Measurements from ENCODE around the gene TCOF1. TPM values are rescaled to one million over a fixed set of nuclear protein-coding genes. Genes with fewer than 3 reads are reported as not detected.

TCOF1 gene
- total RNA-seq, 1 donor from 2014 or later = 33.2 TPM

- Histone ChIP-seq H3K36me3 (ENCODE audit: control insufficient read depth, insufficient read depth, low read length) (no peaks in the 10 kb centered on the region), H3K27me3 (ENCODE audit: control insufficient read depth, insufficient read depth, low read length) (no peaks in the 10 kb centered on the region), H3K4me3 (ENCODE audit: low read depth, low read length) (no peak overlapping the region)
- no peak for TF ChIP-seq CTCF (IDR thresholded peaks at IDR 0.05; ENCODE audit: insufficient read depth, low read length, poor library complexity, severe bottlenecking)
- peak; percentile 96 for DNase-seq (ENCODE audit: low read depth)
Observed at GRCh38 chr5:150317048-150318003, 40.2 kb upstream of the TCOF1 start.

- no peaks in the 10 kb centered on the region for H3K36me3 ChIP-seq (ENCODE audit: control insufficient read depth, insufficient read depth, low read length)
- H3K27me3 ChIP-seq (ENCODE audit: control insufficient read depth, insufficient read depth, low read length) = no peaks in the 10 kb centered on the region
- no peak overlapping the region for H3K4me3 ChIP-seq (ENCODE audit: low read depth, low read length)
- no peak for DNase-seq (ENCODE audit: low read depth)
- no peak for TF ChIP-seq CTCF (IDR thresholded peaks at IDR 0.05; ENCODE audit: insufficient read depth, low read length, poor library complexity, severe bottlenecking)
Observed at GRCh38 chr5:150318613-150319483, 38.6 kb upstream of the TCOF1 start.

GRCh38 chr5:150319484-150319790 lies 38.1 kb upstream of the TCOF1 start:
- Histone ChIP-seq H3K36me3 (ENCODE audit: control insufficient read depth, insufficient read depth, low read length) (no peaks in the 10 kb centered on the region), H3K4me3 (ENCODE audit: low read depth, low read length) (no peak overlapping the region), H3K27me3 (ENCODE audit: control insufficient read depth, insufficient read depth, low read length) (no peaks in the 10 kb centered on the region)
- DNase-seq (ENCODE audit: low read depth) = no peak
- TF ChIP-seq CTCF (IDR thresholded peaks at IDR 0.05; ENCODE audit: insufficient read depth, low read length, poor library complexity, severe bottlenecking) = no peak

- Histone ChIP-seq H3K27me3 (ENCODE audit: control insufficient read depth, insufficient read depth, low read length) (no peaks in the 10 kb centered on the region), H3K4me3 (ENCODE audit: low read depth, low read length) (no peak overlapping the region), H3K36me3 (ENCODE audit: control insufficient read depth, insufficient read depth, low read length) (no peaks in the 10 kb centered on the region)
- TF ChIP-seq CTCF (IDR thresholded peaks at IDR 0.05; ENCODE audit: insufficient read depth, low read length, poor library complexity, severe bottlenecking) = no peak
- DNase-seq (ENCODE audit: low read depth) = peak; percentile 82
Observed at GRCh38 chr5:150320044-150320613, 37.4 kb upstream of the TCOF1 start.

GRCh38 chr5:150321211-150321610 lies 36.3 kb upstream of the TCOF1 start:
- H3K27me3 ChIP-seq (ENCODE audit: control insufficient read depth, insufficient read depth, low read length) = no peaks in the 10 kb centered on the region
- no peak for DNase-seq (ENCODE audit: low read depth)
- no peak overlapping the region for H3K4me3 ChIP-seq (ENCODE audit: low read depth, low read length)
- no peak for TF ChIP-seq CTCF (IDR thresholded peaks at IDR 0.05; ENCODE audit: insufficient read depth, low read length, poor library complexity, severe bottlenecking)
- no peaks in the 10 kb centered on the region for H3K36me3 ChIP-seq (ENCODE audit: control insufficient read depth, insufficient read depth, low read length)

All from kidney epithelial cell (primary cell).